Measurements from ENCODE around the gene EDNRA.

EDNRA gene

DNA sequence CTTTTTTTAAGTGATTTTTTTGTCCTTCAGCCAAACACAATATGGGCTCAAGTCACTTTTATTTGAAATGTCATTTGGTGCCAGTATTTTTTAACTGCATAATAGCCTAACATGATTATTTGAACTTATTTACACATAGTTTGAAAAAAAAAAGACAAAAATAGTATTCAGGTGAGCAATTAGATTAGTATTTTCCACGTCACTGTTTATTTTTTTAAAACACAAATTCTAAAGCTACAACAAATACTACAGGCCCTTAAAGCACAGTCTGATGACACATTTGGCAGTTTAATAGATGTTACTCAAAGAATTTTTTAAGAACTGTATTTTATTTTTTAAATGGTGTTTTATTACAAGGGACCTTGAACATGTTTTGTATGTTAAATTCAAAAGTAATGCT, 62.1 kb downstream of the EDNRA start:
- Histone ChIP-seq H3K4me1 (ENCODE audit: low read depth, poor library complexity, severe bottlenecking) (peaks cover 15% of the 10 kb centered on the region), H3K27me3 (ENCODE audit: insufficient read depth, low read depth) (no peaks in the 10 kb centered on the region), H3K4me3 (IDR thresholded peaks at IDR 0.05; ENCODE audit: insufficient read depth, low read depth, low read length) (no peak overlapping the region), H3K36me3 (ENCODE audit: insufficient read depth) (no peaks in the 10 kb centered on the region), H4K20me1 (ENCODE audit: insufficient read depth) (no peaks in the 10 kb centered on the region), H3K27ac (no peak overlapping the region), H3K79me2 (ENCODE audit: insufficient read depth, low read depth) (no peaks in the 10 kb centered on the region), H3K4me2 (no peak overlapping the region), H2AFZ (ENCODE audit: low read depth) (no peak overlapping the region), H3K9ac (no peak overlapping the region)
- TF ChIP-seq, protein P1, sequence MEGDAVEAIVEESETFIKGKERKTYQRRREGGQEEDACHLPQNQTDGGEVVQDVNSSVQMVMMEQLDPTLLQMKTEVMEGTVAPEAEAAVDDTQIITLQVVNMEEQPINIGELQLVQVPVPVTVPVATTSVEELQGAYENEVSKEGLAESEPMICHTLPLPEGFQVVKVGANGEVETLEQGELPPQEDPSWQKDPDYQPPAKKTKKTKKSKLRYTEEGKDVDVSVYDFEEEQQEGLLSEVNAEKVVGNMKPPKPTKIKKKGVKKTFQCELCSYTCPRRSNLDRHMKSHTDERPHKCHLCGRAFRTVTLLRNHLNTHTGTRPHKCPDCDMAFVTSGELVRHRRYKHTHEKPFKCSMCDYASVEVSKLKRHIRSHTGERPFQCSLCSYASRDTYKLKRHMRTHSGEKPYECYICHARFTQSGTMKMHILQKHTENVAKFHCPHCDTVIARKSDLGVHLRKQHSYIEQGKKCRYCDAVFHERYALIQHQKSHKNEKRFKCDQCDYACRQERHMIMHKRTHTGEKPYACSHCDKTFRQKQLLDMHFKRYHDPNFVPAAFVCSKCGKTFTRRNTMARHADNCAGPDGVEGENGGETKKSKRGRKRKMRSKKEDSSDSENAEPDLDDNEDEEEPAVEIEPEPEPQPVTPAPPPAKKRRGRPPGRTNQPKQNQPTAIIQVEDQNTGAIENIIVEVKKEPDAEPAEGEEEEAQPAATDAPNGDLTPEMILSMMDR (conservative IDR thresholded peaks at IDR 0.05; ENCODE audit: low read depth, low read length) = no peak

- no peak overlapping the region for H3K9ac ChIP-seq
- H4K20me1 ChIP-seq (ENCODE audit: insufficient read depth) = no peaks in the 10 kb centered on the region
- no peak overlapping the region for H3K4me3 ChIP-seq (IDR thresholded peaks at IDR 0.05; ENCODE audit: insufficient read depth, low read depth, low read length)
- H3K4me1 ChIP-seq (ENCODE audit: low read depth, poor library complexity, severe bottlenecking) = no peaks in the 10 kb centered on the region
- H3K4me2 ChIP-seq = no peak overlapping the region
- H3K36me3 ChIP-seq (ENCODE audit: insufficient read depth) = no peaks in the 10 kb centered on the region
- no peaks in the 10 kb centered on the region for H3K27me3 ChIP-seq (ENCODE audit: insufficient read depth, low read depth)
- no peak overlapping the region for H3K27ac ChIP-seq
- TF ChIP-seq, protein P1 (conservative IDR thresholded peaks at IDR 0.05; ENCODE audit: low read depth, low read length) = no peak
- no peak overlapping the region for H2AFZ ChIP-seq (ENCODE audit: low read depth)
- H3K79me2 ChIP-seq (ENCODE audit: insufficient read depth, low read depth) = no peaks in the 10 kb centered on the region
Measured at GRCh38 chr4:147546349-147546748, 65.5 kb downstream of the EDNRA start.

DNA sequence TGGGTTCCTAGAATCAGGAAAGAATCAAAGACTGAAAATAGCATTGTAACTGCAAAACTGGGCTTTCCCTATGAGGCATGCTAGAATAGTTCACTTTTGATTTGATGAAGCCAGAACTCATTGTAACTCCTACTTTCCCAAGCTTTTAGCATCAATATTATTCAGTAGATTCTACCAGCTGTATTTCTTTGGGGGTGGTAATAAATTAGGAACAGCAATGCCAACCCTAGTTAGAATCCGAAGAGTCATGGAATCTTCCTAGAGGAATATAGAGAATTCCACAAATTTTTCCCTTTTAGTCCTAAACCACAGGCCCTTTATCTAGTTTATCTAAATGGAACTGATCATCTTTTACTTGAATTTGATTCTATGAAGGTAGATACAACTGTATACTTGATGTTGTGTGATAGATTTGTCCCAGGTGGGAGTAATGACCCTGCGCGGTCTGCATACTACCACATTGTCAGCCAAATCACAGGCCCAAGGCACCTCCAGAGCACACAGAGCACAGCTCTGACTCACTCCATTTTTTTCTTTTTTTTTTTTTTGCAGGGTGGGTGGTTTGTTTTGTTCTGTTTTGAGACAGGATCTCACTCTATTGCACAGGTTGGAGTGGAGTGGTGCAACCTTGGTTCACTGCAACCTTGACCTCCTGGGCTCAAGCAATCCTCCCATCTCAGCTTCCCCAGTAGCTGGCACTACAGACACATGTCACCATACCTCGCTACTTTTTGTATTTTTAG, 66.6 kb downstream of the EDNRA start:
- no peaks in the 10 kb centered on the region for H3K4me1 ChIP-seq (ENCODE audit: low read depth, poor library complexity, severe bottlenecking)
- no peaks in the 10 kb centered on the region for H3K79me2 ChIP-seq (ENCODE audit: insufficient read depth, low read depth)
- no peak overlapping the region for H3K27ac ChIP-seq
- no peak overlapping the region for H2AFZ ChIP-seq (ENCODE audit: low read depth)
- no peak overlapping the region for H3K4me2 ChIP-seq
- TF ChIP-seq, protein P1 (conservative IDR thresholded peaks at IDR 0.05; ENCODE audit: low read depth, low read length) = no peak
- no peaks in the 10 kb centered on the region for H3K36me3 ChIP-seq (ENCODE audit: insufficient read depth)
- H3K4me3 ChIP-seq (IDR thresholded peaks at IDR 0.05; ENCODE audit: insufficient read depth, low read depth, low read length) = no peak overlapping the region
- no peaks in the 10 kb centered on the region for H3K27me3 ChIP-seq (ENCODE audit: insufficient read depth, low read depth)
- H3K9ac ChIP-seq = no peak overlapping the region
- no peaks in the 10 kb centered on the region for H4K20me1 ChIP-seq (ENCODE audit: insufficient read depth)

- Histone ChIP-seq H3K4me2 (no peak overlapping the region), H3K4me3 (IDR thresholded peaks at IDR 0.05; ENCODE audit: insufficient read depth, low read depth, low read length) (no peak overlapping the region), H3K27me3 (ENCODE audit: insufficient read depth, low read depth) (no peaks in the 10 kb centered on the region), H3K4me1 (ENCODE audit: low read depth, poor library complexity, severe bottlenecking) (no peaks in the 10 kb centered on the region), H2AFZ (ENCODE audit: low read depth) (no peak overlapping the region), H3K79me2 (ENCODE audit: insufficient read depth, low read depth) (no peaks in the 10 kb centered on the region), H4K20me1 (ENCODE audit: insufficient read depth) (no peaks in the 10 kb centered on the region), H3K9ac (no peak overlapping the region), H3K36me3 (ENCODE audit: insufficient read depth) (no peaks in the 10 kb centered on the region), H3K27ac (no peak overlapping the region)
- TF ChIP-seq, protein P1 (conservative IDR thresholded peaks at IDR 0.05; ENCODE audit: low read depth, low read length) = no peak
Measured at GRCh38 chr4:147548256-147548655, 67.4 kb downstream of the EDNRA start.

Data from KMS-11 (cell line).